Osteoblast (primary cell): ENCODE data around the gene CELF5. TPM values are rescaled to one million over a fixed set of nuclear protein-coding genes. Genes with fewer than 3 reads are reported as not detected.

Source experiments
- DNase-seq: peaks from one replicate; pipeline ENCODE4 v3.0.0; 2011; ENCODE audit warnings: low spot score, mixed read lengths; ENCODE audit not compliant: insufficient read length; ENCODE audit errors: missing footprints
- H2AFZ ChIP-seq: 2 replicates; pipeline ENCODE4 v1.6.0; 2011; ENCODE audit warnings: mild to moderate bottlenecking, low read length
- H3K27ac ChIP-seq: 2 replicates; pipeline ENCODE4 v1.5.1; 2011; ENCODE audit warnings: mild to moderate bottlenecking, low read depth, low read length, moderate library complexity
- H3K27me3 ChIP-seq: 2 replicates; pipeline ENCODE4 v1.6.0; 2012; ENCODE audit warnings: mild to moderate bottlenecking, control low read depth, inconsistent platforms, low read length, moderate library complexity; ENCODE audit not compliant: insufficient read depth
- H3K36me3 ChIP-seq: 2 replicates; pipeline ENCODE4 v1.5.1; 2011; ENCODE audit warnings: mild to moderate bottlenecking, low read length, control low read depth, moderate library complexity; ENCODE audit not compliant: insufficient read depth
- H3K4me1 ChIP-seq: 2 replicates; pipeline ENCODE4 v1.5.1; 2011; ENCODE audit warnings: mild to moderate bottlenecking, low read length, control low read depth, moderate library complexity; ENCODE audit not compliant: insufficient read depth
- H3K4me2 ChIP-seq: 2 replicates; pipeline ENCODE4 v1.6.0; 2011; ENCODE audit warnings: mild to moderate bottlenecking, low read length; ENCODE audit not compliant: insufficient read depth
- H3K4me3 ChIP-seq: fragments of 200-600 bp; sonication (generic); 3 replicates; pipeline ENCODE4 v1.5.1; 2012; ENCODE audit warnings: mild to moderate bottlenecking, low read length, inconsistent platforms; ENCODE audit not compliant: insufficient read depth
- H3K79me2 ChIP-seq: 2 replicates; pipeline ENCODE4 v1.6.0; 2012; ENCODE audit warnings: mild to moderate bottlenecking, low read length, control low read depth, inconsistent platforms; ENCODE audit not compliant: insufficient read depth
- H3K9me3 ChIP-seq: 2 replicates; pipeline ENCODE4 v1.5.1; 2011; ENCODE audit warnings: low read depth, low read length, control low read depth
- H4K20me1 ChIP-seq: 2 replicates; pipeline ENCODE4 v1.6.0; 2012; ENCODE audit warnings: mild to moderate bottlenecking, low read length, control low read depth; ENCODE audit not compliant: insufficient read depth
- CTCF ChIP-seq: IDR thresholded peaks from 2 replicates; pipeline ENCODE4 v1.5.1; 2011; ENCODE audit warnings: mild to moderate bottlenecking, low read depth, low read length, moderate library complexity; ENCODE audit errors: extremely low read depth
- total RNA-seq: library from RNA; depleted of rRNA; stranded (reverse); fragments of >200 nt; gene quantifications from 2 replicates; pipeline ENCODE4 v1.2.3, GENCODE V29; 2012

CELF5 gene
- total RNA-seq, 1 donor = not detected

DNA sequence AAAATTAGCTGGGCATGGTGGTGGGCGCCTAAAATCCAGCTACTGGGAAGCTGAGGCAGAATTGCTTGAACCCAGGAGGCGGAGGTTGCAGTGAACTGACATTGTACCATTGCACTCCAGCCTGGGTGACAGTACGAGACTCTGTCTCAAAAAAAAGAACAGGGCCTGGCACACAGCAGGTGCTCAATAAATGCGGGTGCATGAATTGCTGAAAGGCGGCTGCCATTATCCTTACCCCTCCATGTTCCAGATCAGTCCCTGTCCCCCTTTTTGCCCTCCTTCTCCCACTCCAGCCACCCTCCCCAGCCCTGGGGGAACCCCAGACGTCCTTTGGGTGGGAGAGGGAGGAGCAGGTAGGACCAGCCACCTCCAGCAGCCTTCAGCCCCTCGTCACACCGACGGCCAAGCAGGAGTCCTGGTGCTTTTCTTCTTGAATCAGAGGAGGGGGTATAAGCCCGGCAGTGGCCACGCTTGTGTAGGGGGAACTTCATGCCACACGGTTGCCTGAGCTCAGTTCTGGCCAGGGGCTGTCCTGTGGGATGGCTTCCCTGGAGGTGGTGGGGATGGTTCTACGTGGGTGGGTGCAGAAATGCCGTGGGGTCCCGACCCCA, 121.5 kb downstream of the CELF5 start:
- H3K9me3 ChIP-seq = no peaks in the 10 kb centered on the region
- no peaks in the 10 kb centered on the region for H3K79me2 ChIP-seq
- no peaks in the 10 kb centered on the region for H3K36me3 ChIP-seq
- peak overlapping the region; percentile 74 for H3K4me2 ChIP-seq
- no peaks in the 10 kb centered on the region for H4K20me1 ChIP-seq
- TF ChIP-seq CTCF = no peak
- H3K27me3 ChIP-seq = no peaks in the 10 kb centered on the region
- peaks cover 17% of the 10 kb centered on the region for H3K4me1 ChIP-seq
- peak overlapping the region; percentile 61 for H3K27ac ChIP-seq
- H2AFZ ChIP-seq = peak overlapping the region; percentile 82
- no peak overlapping the region for H3K4me3 ChIP-seq
- peak; percentile 18 for DNase-seq

Other genes with a start within 250 kb of the CELF5 start
- under 0.01 and 0.72 TPM in 2 replicates for gene TLE6, start 247.1 kb upstream of the CELF5 start, total RNA-seq
- 2.4 and 5.1 TPM in 2 replicates for gene TLE2, start 195.4 kb upstream of the CELF5 start, total RNA-seq
- gene TLE5, start 162.2 kb upstream of the CELF5 start, total RNA-seq = 209 and 211 TPM in 2 replicates
- 73.7 and 74.2 TPM in 2 replicates for gene GNA11, start 130.3 kb upstream of the CELF5 start, total RNA-seq
- 0.36 TPM in 1 of 2 replicates, not detected in the other for gene GNA15, start 88.6 kb upstream of the CELF5 start, total RNA-seq
- gene S1PR4, start 45.9 kb upstream of the CELF5 start, total RNA-seq = not detected in 2 replicates
- 37.7 and 39.4 TPM in 2 replicates for gene NCLN, start 38.7 kb upstream of the CELF5 start, total RNA-seq
- gene NFIC, start 141.9 kb downstream of the CELF5 start, total RNA-seq = 57.2 and 61.2 TPM in 2 replicates